Keratinocyte (primary cell): ENCODE results near the gene CDC42SE1. TPM values are rescaled to one million over a fixed set of nuclear protein-coding genes. Genes with fewer than 3 reads are reported as not detected.
A peak's percentile ranks its signal among the peaks of the same experiment; 100 is the strongest.

Experiments
- DNase-seq: peaks from one replicate; pipeline ENCODE4 v3.0.0-alpha.2; 2011; ENCODE audit warnings: low read depth, missing footprints, low spot score
- FAIRE-seq: peaks from 2 replicates; lab custom pipeline; 2011; peaks lifted over from hg19 to GRCh38; lab: Jason Lieb, UNC
- H2AFZ ChIP-seq: 2 replicates; pipeline ENCODE4 v1.6.0; 2012; ENCODE audit warnings: low read length, control low read depth, inconsistent platforms; ENCODE audit not compliant: control insufficient read depth
- H3K27ac ChIP-seq: 2 replicates; pipeline ENCODE4 v1.5.1; 2011; ENCODE audit warnings: low read length; ENCODE audit not compliant: control insufficient read depth, insufficient read depth
- H3K27me3 ChIP-seq: 3 replicates; pipeline ENCODE4 v1.6.0; 2011; ENCODE audit warnings: low read length; ENCODE audit not compliant: control insufficient read depth, insufficient read depth; ENCODE audit errors: extremely low read depth
- H3K36me3 ChIP-seq, 2 experiments: 2 replicates in 1 of 2; 3 replicates in 1 of 2; pipeline ENCODE4 v1.5.1; 2011; ENCODE audit warnings: low read length in 2 of 2, mild to moderate bottlenecking in 1 of 2; ENCODE audit not compliant: control insufficient read depth in 2 of 2, insufficient read depth in 2 of 2; ENCODE audit errors: extremely low read depth in 1 of 2
- H3K4me1 ChIP-seq: 3 replicates; pipeline ENCODE4 v1.5.1; 2011; ENCODE audit warnings: low read length; ENCODE audit not compliant: control insufficient read depth, insufficient read depth; ENCODE audit errors: extremely low read depth
- H3K4me2 ChIP-seq: 3 replicates; pipeline ENCODE4 v1.6.0; 2011; ENCODE audit warnings: low read depth, low read length; ENCODE audit not compliant: control insufficient read depth, insufficient read depth; ENCODE audit errors: extremely low read depth
- H3K4me3 ChIP-seq, 3 experiments: fragments of 200-600 bp in 1 of 3; sonication (generic) in 1 of 3; 2 replicates in 2 of 3; 3 replicates in 1 of 3; pipeline ENCODE4 v1.5.1; 2011 to 2016; ENCODE audit warnings: low read length in 3 of 3, mild to moderate bottlenecking in 3 of 3, control low read depth in 2 of 3, inconsistent platforms in 1 of 3, low read depth in 1 of 3, mixed read lengths in 1 of 3, mixed run types in 1 of 3, moderate library complexity in 1 of 3; ENCODE audit not compliant: control insufficient read depth in 2 of 3, insufficient read depth in 2 of 3; ENCODE audit errors: extremely low read depth in 1 of 3
- H3K79me2 ChIP-seq: 2 replicates; pipeline ENCODE4 v1.6.0; 2012; ENCODE audit warnings: low read length; ENCODE audit not compliant: control insufficient read depth, insufficient read depth
- H3K9ac ChIP-seq: 3 replicates; pipeline ENCODE4 v1.6.0; 2011; ENCODE audit warnings: low read length; ENCODE audit not compliant: control insufficient read depth, insufficient read depth; ENCODE audit errors: extremely low read depth
- H3K9me1 ChIP-seq: 3 replicates; pipeline ENCODE4 v1.6.0; 2011; ENCODE audit warnings: low read length; ENCODE audit not compliant: control insufficient read depth, insufficient read depth; ENCODE audit errors: extremely low read depth
- H3K9me3 ChIP-seq: 2 replicates; pipeline ENCODE4 v1.5.1; 2012; ENCODE audit warnings: low read depth, low read length; ENCODE audit not compliant: control insufficient read depth
- H4K20me1 ChIP-seq: 3 replicates; pipeline ENCODE4 v1.6.0; 2011; ENCODE audit warnings: low read length; ENCODE audit not compliant: control insufficient read depth, insufficient read depth; ENCODE audit errors: extremely low read depth
- EZH2 ChIP-seq: IDR thresholded peaks from one replicate; pipeline ENCODE4 v1.6.1; 2012; ENCODE audit warnings: inconsistent platforms, mild to moderate bottlenecking, low read length, moderate library complexity
- dilution Hi-C: fragments of 300-500 bp; cut with MboI; formaldehyde crosslinking; loops from one replicate; pipeline ENCODE4 v1.7.0; 2020; ENCODE audit warnings: low sequenced_read_pairs; ENCODE audit not compliant: extremely low pct_ligation_motif_present
- polyA plus RNA-seq, 5 experiments: library from polyadenylated mRNA; depleted of rRNA in 3 of 5; stranded (reverse) in 3 of 5; stranded (forward) in 1 of 5; unstranded in 1 of 5; fragments of >200 nt; gene quantifications; 1 replicate in 1 of 5; 2 replicates in 3 of 5; 3 replicates in 1 of 5; pipeline versions ENCODE4 v1.2.1 to v1.2.3, GENCODE V29; 2011 to 2012; ENCODE audit warnings: missing spikeins in 2 of 5, low read depth in 1 of 5, low replicate concordance in 1 of 5
- TF ChIP-seq, protein P1 (sequence below), 3 experiments: IDR thresholded peaks in 1 of 3; conservative IDR thresholded peaks in 1 of 3; optimal IDR thresholded peaks in 1 of 3; 2 replicates in 2 of 3; 3 replicates in 1 of 3; pipeline versions ENCODE3 to v1.5.1; 2011; ENCODE audit warnings: low read length in 3 of 3, mild to moderate bottlenecking in 3 of 3, moderate library complexity in 2 of 3, control low read depth in 1 of 3, inconsistent platforms in 1 of 3; ENCODE audit not compliant: insufficient read depth in 2 of 3; ENCODE audit errors: extremely low read depth in 1 of 3

Gene CDC42SE1
- polyA plus RNA-seq, 1 donor (not counting 4 experiments of a cell fraction or from before 2014, with no cell fraction given): 138 TPM

DNA sequence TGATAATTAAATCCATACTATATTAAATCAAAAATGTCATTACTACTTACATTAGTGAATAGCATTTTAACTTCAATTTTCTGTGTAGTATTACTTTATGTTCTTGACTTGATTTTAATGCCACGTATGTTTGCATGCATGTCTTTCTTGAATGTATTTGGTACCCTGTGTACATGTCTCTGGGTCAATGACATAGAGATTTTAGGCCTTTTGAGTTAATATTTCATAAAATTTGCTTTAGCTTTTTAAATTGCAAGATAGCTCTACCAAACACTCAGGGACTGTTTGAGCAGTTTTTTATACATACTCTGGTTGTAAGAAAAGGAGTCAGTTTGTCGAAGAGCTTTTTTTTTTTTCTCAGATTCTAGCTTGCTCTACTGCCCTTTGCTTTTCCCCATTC is 2.3 kb upstream of the CDC42SE1 start:
- Histone ChIP-seq H2AFZ (no peak overlapping the region), H3K79me2 (peaks cover 44% of the 10 kb centered on the region), H3K9me3 (no peaks in the 10 kb centered on the region), H3K9ac (no peak overlapping the region), H3K36me3 (peaks cover 6 to 13% of the 10 kb centered on the region in 2 experiments), H3K27me3 (no peaks in the 10 kb centered on the region), H3K4me2 (peak overlapping the region; percentile 100), H4K20me1 (peaks cover 13% of the 10 kb centered on the region), H3K4me3 (peak overlapping the region in 2 of 3 experiments; percentile 95 to 99), H3K9me1 (peaks cover 6% of the 10 kb centered on the region), H3K4me1 (peaks cover 42% of the 10 kb centered on the region), H3K27ac (no peak overlapping the region)
- FAIRE-seq: no peak
- dilution Hi-C loops: no loop called here
- TF ChIP-seq EZH2: no peak
- TF ChIP-seq, protein P1, sequence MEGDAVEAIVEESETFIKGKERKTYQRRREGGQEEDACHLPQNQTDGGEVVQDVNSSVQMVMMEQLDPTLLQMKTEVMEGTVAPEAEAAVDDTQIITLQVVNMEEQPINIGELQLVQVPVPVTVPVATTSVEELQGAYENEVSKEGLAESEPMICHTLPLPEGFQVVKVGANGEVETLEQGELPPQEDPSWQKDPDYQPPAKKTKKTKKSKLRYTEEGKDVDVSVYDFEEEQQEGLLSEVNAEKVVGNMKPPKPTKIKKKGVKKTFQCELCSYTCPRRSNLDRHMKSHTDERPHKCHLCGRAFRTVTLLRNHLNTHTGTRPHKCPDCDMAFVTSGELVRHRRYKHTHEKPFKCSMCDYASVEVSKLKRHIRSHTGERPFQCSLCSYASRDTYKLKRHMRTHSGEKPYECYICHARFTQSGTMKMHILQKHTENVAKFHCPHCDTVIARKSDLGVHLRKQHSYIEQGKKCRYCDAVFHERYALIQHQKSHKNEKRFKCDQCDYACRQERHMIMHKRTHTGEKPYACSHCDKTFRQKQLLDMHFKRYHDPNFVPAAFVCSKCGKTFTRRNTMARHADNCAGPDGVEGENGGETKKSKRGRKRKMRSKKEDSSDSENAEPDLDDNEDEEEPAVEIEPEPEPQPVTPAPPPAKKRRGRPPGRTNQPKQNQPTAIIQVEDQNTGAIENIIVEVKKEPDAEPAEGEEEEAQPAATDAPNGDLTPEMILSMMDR (optimal IDR thresholded peaks at IDR 0.05 in 1 of 3, IDR thresholded peaks at IDR 0.05 in 1 of 3, conservative IDR thresholded peaks at IDR 0.05 in 1 of 3; ENCODE audit: extremely low read depth in 1 of 3, insufficient read depth in 2 of 3, low read length in 3 of 3): no peak
- no peak for DNase-seq

DNA sequence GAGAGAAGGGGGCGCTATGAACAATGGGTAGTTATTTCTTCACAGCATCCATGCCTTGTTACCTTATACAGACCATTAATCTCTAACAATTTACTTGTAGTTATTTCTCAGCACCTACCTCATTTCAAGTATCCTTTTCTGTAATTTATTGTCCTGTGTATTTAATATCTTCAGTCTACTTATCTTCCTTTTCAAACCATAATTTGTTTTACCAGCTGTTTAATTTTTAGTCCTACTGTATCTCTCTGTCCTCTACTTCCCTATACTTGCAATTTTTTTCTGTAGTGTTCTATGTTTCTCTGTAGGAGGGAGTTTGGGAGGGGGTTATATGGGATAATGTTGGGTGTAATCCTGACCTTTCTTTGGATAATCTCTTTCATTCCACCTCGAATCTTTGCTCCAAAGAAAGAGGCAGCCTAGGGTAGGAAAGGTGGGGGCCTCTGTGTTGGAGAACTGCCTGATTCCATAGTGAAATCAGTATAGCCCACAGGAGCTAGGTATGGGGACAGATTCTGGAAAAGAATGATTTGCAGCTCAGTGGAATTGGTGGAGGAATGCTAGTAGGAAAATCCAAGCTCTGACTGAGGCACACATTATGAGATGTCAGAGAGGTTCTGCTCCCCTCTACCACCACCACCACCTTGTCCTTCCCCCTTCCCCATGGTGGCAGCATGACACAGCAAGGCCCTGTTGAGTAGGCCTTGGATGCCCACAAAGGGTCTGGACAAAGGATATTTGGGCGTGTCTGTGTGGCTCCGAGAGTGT is 1.4 kb upstream of the CDC42SE1 start:
- H3K79me2 ChIP-seq: peaks cover 53% of the 10 kb centered on the region
- no peak for TF ChIP-seq EZH2
- TF ChIP-seq, protein P1 (optimal IDR thresholded peaks at IDR 0.05 in 1 of 3, IDR thresholded peaks at IDR 0.05 in 1 of 3, conservative IDR thresholded peaks at IDR 0.05 in 1 of 3; ENCODE audit: extremely low read depth in 1 of 3, insufficient read depth in 2 of 3, low read length in 3 of 3): peak in 1 of 3 experiments; percentile 16
- peak overlapping the region; percentile 94 for H3K9ac ChIP-seq
- dilution Hi-C loops: no loop called here
- peak overlapping the region; percentile 90 for H2AFZ ChIP-seq
- DNase-seq: no peak
- peaks cover 13 to 22% of the 10 kb centered on the region in 2 experiments for H3K36me3 ChIP-seq
- peaks cover 51% of the 10 kb centered on the region for H3K4me1 ChIP-seq
- peaks cover 13% of the 10 kb centered on the region for H3K9me1 ChIP-seq
- no peak for FAIRE-seq
- H3K9me3 ChIP-seq: no peaks in the 10 kb centered on the region
- peak overlapping the region; percentile 95 to 100 (median 99) for H3K4me3 ChIP-seq
- H3K27me3 ChIP-seq: no peaks in the 10 kb centered on the region
- peaks cover 21% of the 10 kb centered on the region for H4K20me1 ChIP-seq
- H3K4me2 ChIP-seq: peak overlapping the region; percentile 100
- peak overlapping the region; percentile 94 for H3K27ac ChIP-seq
